Liver (tissue), 9 donors: ENCODE measurements around the gene UNG. TPM values are rescaled to one million over a fixed set of nuclear protein-coding genes. Genes with fewer than 3 reads are reported as not detected.

Source experiments
- DNase-seq: peaks from one replicate; pipeline ENCODE4 v3.0.0-alpha.2; 2017; ENCODE audit warnings: low spot score
- H3K27ac ChIP-seq, 2 donors: one replicate each; pipeline ENCODE4 v1.7.0; 2013; ENCODE audit warnings: inconsistent platforms in 2 of 2, low read length in 2 of 2, control low read depth in 1 of 2, low read depth in 1 of 2, mild to moderate bottlenecking in 1 of 2
- H3K27me3 ChIP-seq, 4 donors: one replicate each; pipeline versions ENCODE4 v1.6.1 to v1.7.0; 2013; ENCODE audit warnings: low read length in 3 of 4, inconsistent platforms in 1 of 4, mild to moderate bottlenecking in 1 of 4, moderate library complexity in 1 of 4; ENCODE audit not compliant: control insufficient read depth in 4 of 4, insufficient read depth in 4 of 4
- H3K36me3 ChIP-seq, 4 donors: one replicate each; pipeline versions ENCODE4 v1.6.1 to v1.7.0; 2013; ENCODE audit warnings: low read length in 3 of 4, mild to moderate bottlenecking in 3 of 4, low read depth in 1 of 4, moderate library complexity in 1 of 4; ENCODE audit not compliant: control insufficient read depth in 4 of 4, insufficient read depth in 3 of 4
- H3K4me1 ChIP-seq, 4 donors: one replicate each; pipeline versions ENCODE4 v1.6.1 to v1.7.0; 2013; ENCODE audit warnings: low read length in 3 of 4, mild to moderate bottlenecking in 3 of 4, moderate library complexity in 1 of 4; ENCODE audit not compliant: control insufficient read depth in 4 of 4, insufficient read depth in 4 of 4
- H3K4me3 ChIP-seq, 3 donors: one replicate each; pipeline versions ENCODE4 v1.6.1 to v1.7.0; 2013; ENCODE audit warnings: low read length in 3 of 3, control low read depth in 1 of 3, low read depth in 1 of 3, mild to moderate bottlenecking in 1 of 3
- H3K9ac ChIP-seq, 2 donors: one replicate each; pipeline ENCODE4 v1.7.0; 2013; ENCODE audit warnings: low read length in 2 of 2, mild to moderate bottlenecking in 2 of 2, moderate library complexity in 2 of 2, control low read depth in 1 of 2, low read depth in 1 of 2
- H3K9me3 ChIP-seq, 4 donors: one replicate each; pipeline versions ENCODE4 v1.6.1 to v1.7.0; 2013; ENCODE audit warnings: low read length in 3 of 4; ENCODE audit not compliant: control insufficient read depth in 4 of 4
- EGR1 ChIP-seq, 2 donors: IDR thresholded peaks; 2 replicates each; pipeline ENCODE4 v1.6.1; 2016 to 2018; ENCODE audit warnings: antibody characterized with exemption in 2 of 2, low read depth in 2 of 2
- FOXA1 ChIP-seq: IDR thresholded peaks from 2 replicates; pipeline ENCODE4 v1.6.1; 2016; ENCODE audit warnings: antibody characterized with exemption
- FOXA2 ChIP-seq: IDR thresholded peaks from 2 replicates; pipeline ENCODE4 v1.6.1; 2016; ENCODE audit warnings: antibody characterized with exemption
- GABPA ChIP-seq, 2 donors: IDR thresholded peaks in 1 of 2; conservative IDR thresholded peaks in 1 of 2; 2 replicates each; pipeline ENCODE4 v1.6.1; 2016; ENCODE audit warnings: antibody characterized with exemption in 2 of 2, mild to moderate bottlenecking in 1 of 2, moderate library complexity in 1 of 2
- HNF4A ChIP-seq, 2 donors: conservative IDR thresholded peaks; 2 replicates each; pipeline ENCODE4 v1.6.1; 2016; ENCODE audit warnings: antibody characterized with exemption in 2 of 2, mild to moderate bottlenecking in 2 of 2
- HNF4G ChIP-seq: IDR thresholded peaks from 2 replicates; pipeline ENCODE4 v1.6.1; 2016; ENCODE audit warnings: antibody characterized with exemption
- JUND ChIP-seq, 2 donors: IDR thresholded peaks; 2 replicates each; pipeline ENCODE4 v1.6.1; 2016; ENCODE audit warnings: antibody characterized with exemption in 2 of 2
- NR2F2 ChIP-seq: IDR thresholded peaks from 2 replicates; pipeline ENCODE4 v1.6.1; 2016; ENCODE audit warnings: antibody characterized with exemption
- RAD21 ChIP-seq, 2 donors: IDR thresholded peaks; 2 replicates each; pipeline ENCODE4 v1.6.1; 2016; ENCODE audit warnings: antibody characterized with exemption in 2 of 2, mild to moderate bottlenecking in 2 of 2
- RXRA ChIP-seq, 2 donors: IDR thresholded peaks; 2 replicates each; pipeline ENCODE4 v1.6.1; 2017 to 2018; ENCODE audit warnings: antibody characterized with exemption in 2 of 2, mild to moderate bottlenecking in 1 of 2
- SP1 ChIP-seq: IDR thresholded peaks from 2 replicates; pipeline ENCODE4 v1.6.1; 2018; ENCODE audit warnings: antibody characterized with exemption, mild to moderate bottlenecking
- TAF1 ChIP-seq: conservative IDR thresholded peaks from 2 replicates; pipeline ENCODE4 v1.6.1; 2016; ENCODE audit warnings: antibody characterized with exemption, mild to moderate bottlenecking
- YY1 ChIP-seq: IDR thresholded peaks from 2 replicates; pipeline ENCODE4 v1.6.1; 2016; ENCODE audit warnings: antibody characterized with exemption, mild to moderate bottlenecking
- WGBS: extraction: QIAGEN DNeasy Blood & Tissue Kit; methylation state at CpG from one replicate; pipeline ENCODE4 v1.1.7; 2013; 5-methylcytosine and 5-hydroxymethylcytosine counted together
- polyA plus RNA-seq, 2 donors: library from polyadenylated mRNA; stranded (reverse) in 1 of 2; unstranded in 1 of 2; fragments of 200-250 nt in 1 of 2; fragments of >200 nt in 1 of 2; fragmentation: Nextera tagmentation in 1 of 2; extraction: Ambion mirVana in 1 of 2; gene quantifications; one replicate each; pipeline versions ENCODE4 v1.2.1 to v1.2.3, GENCODE V29; 2013 to 2015
- total RNA-seq, 2 donors: library from RNA; depleted of rRNA; stranded (reverse); fragments of >200 nt; gene quantifications; one replicate each; pipeline ENCODE4 v1.2.3, GENCODE V29; 2014
- TF ChIP-seq, protein P1 (sequence below): fragments of 150-350 bp; IDR thresholded peaks from 2 replicates; pipeline ENCODE4 v1.5.1; 2017; ENCODE audit warnings: improper control_type of control experiment, low read depth, low read length; ENCODE audit not compliant: missing input control
- TF ChIP-seq, protein P2 (sequence below): IDR thresholded peaks from 2 replicates; pipeline ENCODE4 v1.6.1; 2016; ENCODE audit warnings: antibody characterized with exemption
- TF ChIP-seq, protein P3 (sequence below): IDR thresholded peaks from 2 replicates; pipeline ENCODE4 v1.6.1; 2016; ENCODE audit warnings: antibody characterized with exemption
- TF ChIP-seq, protein P4 (sequence below): IDR thresholded peaks from 2 replicates; pipeline ENCODE4 v1.6.1; 2016; ENCODE audit warnings: antibody characterized with exemption, mild to moderate bottlenecking
- TF ChIP-seq, protein P5 (sequence below): IDR thresholded peaks from 2 replicates; pipeline ENCODE4 v1.6.1; 2016; ENCODE audit warnings: antibody characterized with exemption
- donor health status: healthy.
- donor health status: healthy.
- donor health status: healthy.
- donor health status: healthy.
- donor health status: healthy.

Gene UNG
- total and polyA plus RNA-seq, 4 donors, result 9.4 to 22.1 (median 14.9) TPM

GRCh38 chr12:109130297-109131153 is 33.1 kb downstream of the UNG start (continued):
- peak in 1 of 2 donors; percentile 13 for TF ChIP-seq RAD21 (IDR thresholded peaks at IDR 0.05)
- peak; percentile 2 for TF ChIP-seq NR2F2
- peak; percentile 50 for TF ChIP-seq SP1
- peak in 1 of 2 donors; percentile 8 for TF ChIP-seq EGR1 (IDR thresholded peaks at IDR 0.05; ENCODE audit: low read depth in 2 of 2)

DNA sequence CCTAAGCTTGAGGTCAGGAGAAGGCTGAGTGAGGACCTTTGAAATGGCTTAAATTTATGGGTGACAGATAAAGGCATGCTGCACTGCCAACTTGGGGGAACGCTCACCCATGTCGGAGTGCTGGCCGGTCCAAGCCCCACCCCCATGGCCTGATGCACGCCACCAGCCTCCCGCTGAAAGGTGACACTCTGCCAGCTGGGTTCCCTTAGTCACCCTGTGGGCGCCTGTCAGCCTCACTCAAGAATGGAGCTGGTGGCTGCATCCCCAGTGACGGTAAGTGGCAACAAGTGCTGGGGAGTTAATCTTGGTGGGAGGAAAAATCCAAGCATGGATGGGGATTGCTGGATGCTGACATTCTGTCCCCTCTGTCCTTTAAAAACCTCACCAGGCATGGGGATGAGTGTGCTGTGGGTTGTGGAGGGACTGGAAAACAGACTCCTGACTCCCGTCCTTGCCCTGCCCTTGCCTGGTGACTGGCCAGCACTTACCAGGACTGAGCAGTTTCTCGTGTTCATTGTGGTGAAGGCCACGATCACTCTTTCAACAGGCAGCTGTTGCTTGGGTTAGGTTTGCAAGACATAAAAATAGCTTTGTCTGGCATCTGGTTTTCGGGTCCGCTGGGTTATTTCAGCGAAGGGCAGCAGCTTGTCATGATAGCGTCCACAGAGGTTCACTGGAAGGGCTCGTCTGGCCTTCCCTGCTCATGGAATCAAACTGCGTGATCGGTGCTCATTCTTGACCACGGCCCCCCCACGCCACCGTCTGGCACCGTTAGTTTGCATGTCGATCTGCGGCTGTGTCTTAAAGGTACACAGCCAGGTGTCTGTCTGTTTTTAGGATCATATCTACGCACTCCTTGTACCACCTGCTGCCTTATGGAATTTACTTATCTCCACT is 34.0 kb downstream of the UNG start:
- Histone ChIP-seq H3K36me3 (no peaks in the 10 kb centered on the region), H3K4me3 (peak overlapping the region; percentile 57 to 81 (median 61)), H3K9me3 (no peaks in the 10 kb centered on the region), H3K27me3 (no peaks in the 10 kb centered on the region), H3K9ac (peak overlapping the region; percentile 80 to 87), H3K4me1 (peaks cover 13 to 79% (median 60%) of the 10 kb centered on the region in 4 donors), H3K27ac (peak overlapping the region; percentile 86 to 89)
- TF ChIP-seq, protein P1, sequence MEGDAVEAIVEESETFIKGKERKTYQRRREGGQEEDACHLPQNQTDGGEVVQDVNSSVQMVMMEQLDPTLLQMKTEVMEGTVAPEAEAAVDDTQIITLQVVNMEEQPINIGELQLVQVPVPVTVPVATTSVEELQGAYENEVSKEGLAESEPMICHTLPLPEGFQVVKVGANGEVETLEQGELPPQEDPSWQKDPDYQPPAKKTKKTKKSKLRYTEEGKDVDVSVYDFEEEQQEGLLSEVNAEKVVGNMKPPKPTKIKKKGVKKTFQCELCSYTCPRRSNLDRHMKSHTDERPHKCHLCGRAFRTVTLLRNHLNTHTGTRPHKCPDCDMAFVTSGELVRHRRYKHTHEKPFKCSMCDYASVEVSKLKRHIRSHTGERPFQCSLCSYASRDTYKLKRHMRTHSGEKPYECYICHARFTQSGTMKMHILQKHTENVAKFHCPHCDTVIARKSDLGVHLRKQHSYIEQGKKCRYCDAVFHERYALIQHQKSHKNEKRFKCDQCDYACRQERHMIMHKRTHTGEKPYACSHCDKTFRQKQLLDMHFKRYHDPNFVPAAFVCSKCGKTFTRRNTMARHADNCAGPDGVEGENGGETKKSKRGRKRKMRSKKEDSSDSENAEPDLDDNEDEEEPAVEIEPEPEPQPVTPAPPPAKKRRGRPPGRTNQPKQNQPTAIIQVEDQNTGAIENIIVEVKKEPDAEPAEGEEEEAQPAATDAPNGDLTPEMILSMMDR, result no peak
- no peak for TF ChIP-seq GABPA (IDR thresholded peaks at IDR 0.05 in 1 of 2, conservative IDR thresholded peaks at IDR 0.05 in 1 of 2)
- TF ChIP-seq, protein P2, sequence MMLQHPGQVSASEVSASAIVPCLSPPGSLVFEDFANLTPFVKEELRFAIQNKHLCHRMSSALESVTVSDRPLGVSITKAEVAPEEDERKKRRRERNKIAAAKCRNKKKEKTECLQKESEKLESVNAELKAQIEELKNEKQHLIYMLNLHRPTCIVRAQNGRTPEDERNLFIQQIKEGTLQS, result peak; percentile 66
- peak; percentile 0 for TF ChIP-seq NR2F2
- TF ChIP-seq RAD21 (IDR thresholded peaks at IDR 0.05), result peak in 1 of 2 donors; percentile 30
- TF ChIP-seq, protein P3, sequence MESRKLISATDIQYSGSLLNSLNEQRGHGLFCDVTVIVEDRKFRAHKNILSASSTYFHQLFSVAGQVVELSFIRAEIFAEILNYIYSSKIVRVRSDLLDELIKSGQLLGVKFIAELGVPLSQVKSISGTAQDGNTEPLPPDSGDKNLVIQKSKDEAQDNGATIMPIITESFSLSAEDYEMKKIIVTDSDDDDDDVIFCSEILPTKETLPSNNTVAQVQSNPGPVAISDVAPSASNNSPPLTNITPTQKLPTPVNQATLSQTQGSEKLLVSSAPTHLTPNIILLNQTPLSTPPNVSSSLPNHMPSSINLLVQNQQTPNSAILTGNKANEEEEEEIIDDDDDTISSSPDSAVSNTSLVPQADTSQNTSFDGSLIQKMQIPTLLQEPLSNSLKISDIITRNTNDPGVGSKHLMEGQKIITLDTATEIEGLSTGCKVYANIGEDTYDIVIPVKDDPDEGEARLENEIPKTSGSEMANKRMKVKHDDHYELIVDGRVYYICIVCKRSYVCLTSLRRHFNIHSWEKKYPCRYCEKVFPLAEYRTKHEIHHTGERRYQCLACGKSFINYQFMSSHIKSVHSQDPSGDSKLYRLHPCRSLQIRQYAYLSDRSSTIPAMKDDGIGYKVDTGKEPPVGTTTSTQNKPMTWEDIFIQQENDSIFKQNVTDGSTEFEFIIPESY, result no peak
- peak; percentile 80 for TF ChIP-seq TAF1
- TF ChIP-seq FOXA1, result no peak
- TF ChIP-seq, protein P4, sequence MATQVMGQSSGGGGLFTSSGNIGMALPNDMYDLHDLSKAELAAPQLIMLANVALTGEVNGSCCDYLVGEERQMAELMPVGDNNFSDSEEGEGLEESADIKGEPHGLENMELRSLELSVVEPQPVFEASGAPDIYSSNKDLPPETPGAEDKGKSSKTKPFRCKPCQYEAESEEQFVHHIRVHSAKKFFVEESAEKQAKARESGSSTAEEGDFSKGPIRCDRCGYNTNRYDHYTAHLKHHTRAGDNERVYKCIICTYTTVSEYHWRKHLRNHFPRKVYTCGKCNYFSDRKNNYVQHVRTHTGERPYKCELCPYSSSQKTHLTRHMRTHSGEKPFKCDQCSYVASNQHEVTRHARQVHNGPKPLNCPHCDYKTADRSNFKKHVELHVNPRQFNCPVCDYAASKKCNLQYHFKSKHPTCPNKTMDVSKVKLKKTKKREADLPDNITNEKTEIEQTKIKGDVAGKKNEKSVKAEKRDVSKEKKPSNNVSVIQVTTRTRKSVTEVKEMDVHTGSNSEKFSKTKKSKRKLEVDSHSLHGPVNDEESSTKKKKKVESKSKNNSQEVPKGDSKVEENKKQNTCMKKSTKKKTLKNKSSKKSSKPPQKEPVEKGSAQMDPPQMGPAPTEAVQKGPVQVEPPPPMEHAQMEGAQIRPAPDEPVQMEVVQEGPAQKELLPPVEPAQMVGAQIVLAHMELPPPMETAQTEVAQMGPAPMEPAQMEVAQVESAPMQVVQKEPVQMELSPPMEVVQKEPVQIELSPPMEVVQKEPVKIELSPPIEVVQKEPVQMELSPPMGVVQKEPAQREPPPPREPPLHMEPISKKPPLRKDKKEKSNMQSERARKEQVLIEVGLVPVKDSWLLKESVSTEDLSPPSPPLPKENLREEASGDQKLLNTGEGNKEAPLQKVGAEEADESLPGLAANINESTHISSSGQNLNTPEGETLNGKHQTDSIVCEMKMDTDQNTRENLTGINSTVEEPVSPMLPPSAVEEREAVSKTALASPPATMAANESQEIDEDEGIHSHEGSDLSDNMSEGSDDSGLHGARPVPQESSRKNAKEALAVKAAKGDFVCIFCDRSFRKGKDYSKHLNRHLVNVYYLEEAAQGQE, result peak; percentile 49
- no peak for TF ChIP-seq FOXA2
- TF ChIP-seq, protein P5, sequence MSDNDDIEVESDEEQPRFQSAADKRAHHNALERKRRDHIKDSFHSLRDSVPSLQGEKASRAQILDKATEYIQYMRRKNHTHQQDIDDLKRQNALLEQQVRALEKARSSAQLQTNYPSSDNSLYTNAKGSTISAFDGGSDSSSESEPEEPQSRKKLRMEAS, result peak; percentile 48
- TF ChIP-seq JUND (IDR thresholded peaks at IDR 0.05), result no peak
- peak; percentile 37 for TF ChIP-seq SP1
- TF ChIP-seq EGR1 (IDR thresholded peaks at IDR 0.05; ENCODE audit: low read depth in 2 of 2), result no peak
- peak; percentile 19 to 46 for TF ChIP-seq HNF4A (conservative IDR thresholded peaks at IDR 0.05)
- TF ChIP-seq RXRA (IDR thresholded peaks at IDR 0.05), result peak in 1 of 2 donors; percentile 36
- peak; percentile 20 for TF ChIP-seq YY1
- no peak for TF ChIP-seq HNF4G
- WGBS, result 32% methylated on average over 24 of the region's 24 CpGs
- DNase-seq, result no peak
